ENCODE measurements around the gene SPATA16.

DNA sequence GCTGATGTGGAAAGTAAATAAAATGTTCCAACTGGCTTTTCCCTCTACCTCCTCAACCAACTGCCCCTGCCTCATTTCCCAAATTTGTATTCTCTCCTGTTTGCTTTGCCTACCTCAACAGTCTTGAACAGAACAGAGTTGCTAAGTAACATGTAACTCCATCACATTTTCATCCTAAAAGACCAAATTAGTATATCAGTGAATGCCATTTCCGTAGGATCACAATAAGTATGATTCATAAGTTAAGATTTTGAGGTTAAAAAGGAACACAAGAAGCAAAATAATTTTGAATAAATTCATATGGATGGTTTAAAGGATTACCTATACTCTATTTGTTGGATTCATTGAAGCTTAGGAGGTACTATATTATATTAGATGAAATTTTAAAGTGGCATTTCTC lies 235.6 kb downstream of the SPATA16 start:
- TF ChIP-seq POLR2AphosphoS5 (IDR thresholded peaks at IDR 0.05; ENCODE audit: borderline replicate concordance, low read depth, low read length) (no peak), EZH2 (IDR thresholded peaks at IDR 0.05) (no peak)
